ENCODE measurements around the gene ENO1.
A peak's percentile ranks its signal among the peaks of the same experiment; 100 is the strongest.

ENO1 gene

GRCh38 chr1:8870616-8871538 lies 7.6 kb downstream of the ENO1 start:
- DNase-seq (ENCODE audit: low read depth in 2 of 2): no peak

GRCh38 chr1:8870103-8870502 lies 8.4 kb downstream of the ENO1 start:
- DNase-seq (ENCODE audit: low read depth in 2 of 2): no peak

GRCh38 chr1:8867878-8868567 lies 10.5 kb downstream of the ENO1 start:
- DNase-seq (ENCODE audit: low read depth in 2 of 2): no peak

GRCh38 chr1:8866792-8867415 lies 11.6 kb downstream of the ENO1 start:
- no peak for DNase-seq (ENCODE audit: low read depth in 2 of 2)

GRCh38 chr1:8866173-8866791 lies 12.2 kb downstream of the ENO1 start:
- DNase-seq (ENCODE audit: low read depth in 2 of 2): no peak

GRCh38 chr1:8864713-8865344 lies 13.7 kb downstream of the ENO1 start:
- no peak for DNase-seq (ENCODE audit: low read depth in 2 of 2)

- DNase-seq (ENCODE audit: low read depth in 2 of 2): no peak
Measured at GRCh38 chr1:8863794-8864233, 14.7 kb downstream of the ENO1 start.

- no peak for DNase-seq (ENCODE audit: low read depth in 2 of 2)
Measured at GRCh38 chr1:8863138-8863537, 15.3 kb downstream of the ENO1 start.

- DNase-seq (ENCODE audit: low read depth in 2 of 2): no peak
Measured at GRCh38 chr1:8862528-8862927, 16.0 kb downstream of the ENO1 start.

- DNase-seq (ENCODE audit: low read depth in 2 of 2): no peak
Measured at GRCh38 chr1:8860738-8861516, 17.6 kb downstream of the ENO1 start.

GRCh38 chr1:8858888-8859706 lies 19.4 kb downstream of the ENO1 start:
- peak in 1 of 2 experiments; percentile 31 for DNase-seq (ENCODE audit: low read depth in 2 of 2)

GRCh38 chr1:8858112-8858668 lies 20.3 kb downstream of the ENO1 start:
- DNase-seq (ENCODE audit: low read depth in 2 of 2): peak; percentile 48 to 51

GRCh38 chr1:8856689-8857412 lies 21.6 kb downstream of the ENO1 start:
- DNase-seq (ENCODE audit: low read depth in 2 of 2): no peak

- DNase-seq (ENCODE audit: low read depth in 2 of 2): no peak
Measured at GRCh38 chr1:8854240-8854639, 24.2 kb downstream of the ENO1 start.

GRCh38 chr1:8851060-8851459 lies 27.4 kb downstream of the ENO1 start:
- DNase-seq (ENCODE audit: low read depth in 2 of 2): no peak

- peak; percentile 71 for DNase-seq (ENCODE audit: low read depth in 2 of 2)
Measured at GRCh38 chr1:8848663-8849386, 29.7 kb downstream of the ENO1 start.

GRCh38 chr1:8847990-8848389 lies 30.5 kb downstream of the ENO1 start:
- DNase-seq (ENCODE audit: low read depth in 2 of 2): no peak

GRCh38 chr1:8846263-8846662 lies 32.2 kb downstream of the ENO1 start:
- DNase-seq (ENCODE audit: low read depth in 2 of 2): no peak

All from fibroblast of skin of left quadriceps (primary cell).